Measurements from ENCODE around the gene ANKFY1.

Gene ANKFY1

GRCh38 chr17:4263282-4264215 is at the start of gene ANKFY1:
ANKFY1 (minus strand) TSS chr17:4263979; CDS start chr17:4263941, 38 bp downstream.
- DNase-seq, result peak; percentile 94

- no peak for DNase-seq
Observed at GRCh38 chr17:4310354-4311060, 46.7 kb upstream of the ANKFY1 start.

GRCh38 chr17:4309897-4310296 is 46.1 kb upstream of the ANKFY1 start:
- DNase-seq, result no peak

- no peak for DNase-seq
Observed at GRCh38 chr17:4307179-4307930, 43.6 kb upstream of the ANKFY1 start.

GRCh38 chr17:4305224-4305623 is 41.4 kb upstream of the ANKFY1 start:
- no peak for DNase-seq

- DNase-seq, result peak; percentile 56
Observed at GRCh38 chr17:4304417-4305027, 40.7 kb upstream of the ANKFY1 start.

- no peak for DNase-seq
Observed at GRCh38 chr17:4301066-4301465, 37.3 kb upstream of the ANKFY1 start.

- DNase-seq, result no peak
Observed at GRCh38 chr17:4297351-4297750, 33.6 kb upstream of the ANKFY1 start.

- DNase-seq, result no peak
Observed at GRCh38 chr17:4295686-4296085, 31.9 kb upstream of the ANKFY1 start.

GRCh38 chr17:4293572-4293971 is 29.8 kb upstream of the ANKFY1 start:
- no peak for DNase-seq

GRCh38 chr17:4287710-4288109 is 23.9 kb upstream of the ANKFY1 start:
- no peak for DNase-seq

GRCh38 chr17:4276514-4276913 is 12.7 kb upstream of the ANKFY1 start:
- no peak for DNase-seq

- DNase-seq, result no peak
Observed at GRCh38 chr17:4272972-4273368, 9.2 kb upstream of the ANKFY1 start.

- no peak for DNase-seq
Observed at GRCh38 chr17:4272213-4272971, 8.6 kb upstream of the ANKFY1 start.

GRCh38 chr17:4270736-4271135 is 7.0 kb upstream of the ANKFY1 start:
- no peak for DNase-seq

- no peak for DNase-seq
Observed at GRCh38 chr17:4269915-4270314, 6.1 kb upstream of the ANKFY1 start.

- DNase-seq, result no peak
Observed at GRCh38 chr17:4267402-4267801, 3.6 kb upstream of the ANKFY1 start.

GRCh38 chr17:4266550-4266949 is 2.8 kb upstream of the ANKFY1 start:
- DNase-seq, result no peak

- DNase-seq, result no peak
Observed at GRCh38 chr17:4262703-4263102, 1.1 kb downstream of the ANKFY1 start.

GRCh38 chr17:4261452-4261851 is 2.3 kb downstream of the ANKFY1 start:
- DNase-seq, result no peak

GRCh38 chr17:4258867-4259266 is 4.9 kb downstream of the ANKFY1 start:
- no peak for DNase-seq

GRCh38 chr17:4256952-4257351 is 6.8 kb downstream of the ANKFY1 start:
- no peak for DNase-seq
